Measurements from ENCODE around the gene SEC14L3.

Gene SEC14L3

GRCh38 chr22:30447656-30448055 is 24.2 kb downstream of the SEC14L3 start:
- no peak for TF ChIP-seq CTCF (IDR thresholded peaks at IDR 0.05; ENCODE audit: insufficient read depth, low read depth, low read length, missing control alignments)
- no peak for DNase-seq (ENCODE audit: low read depth)
- no peak overlapping the region for H3K4me3 ChIP-seq (ENCODE audit: low read depth, low read length)

GRCh38 chr22:30445438-30446145 is 26.2 kb downstream of the SEC14L3 start:
- no peak for TF ChIP-seq CTCF (IDR thresholded peaks at IDR 0.05; ENCODE audit: insufficient read depth, low read depth, low read length, missing control alignments)
- H3K4me3 ChIP-seq (ENCODE audit: low read depth, low read length): no peak overlapping the region
- no peak for DNase-seq (ENCODE audit: low read depth)

DNA sequence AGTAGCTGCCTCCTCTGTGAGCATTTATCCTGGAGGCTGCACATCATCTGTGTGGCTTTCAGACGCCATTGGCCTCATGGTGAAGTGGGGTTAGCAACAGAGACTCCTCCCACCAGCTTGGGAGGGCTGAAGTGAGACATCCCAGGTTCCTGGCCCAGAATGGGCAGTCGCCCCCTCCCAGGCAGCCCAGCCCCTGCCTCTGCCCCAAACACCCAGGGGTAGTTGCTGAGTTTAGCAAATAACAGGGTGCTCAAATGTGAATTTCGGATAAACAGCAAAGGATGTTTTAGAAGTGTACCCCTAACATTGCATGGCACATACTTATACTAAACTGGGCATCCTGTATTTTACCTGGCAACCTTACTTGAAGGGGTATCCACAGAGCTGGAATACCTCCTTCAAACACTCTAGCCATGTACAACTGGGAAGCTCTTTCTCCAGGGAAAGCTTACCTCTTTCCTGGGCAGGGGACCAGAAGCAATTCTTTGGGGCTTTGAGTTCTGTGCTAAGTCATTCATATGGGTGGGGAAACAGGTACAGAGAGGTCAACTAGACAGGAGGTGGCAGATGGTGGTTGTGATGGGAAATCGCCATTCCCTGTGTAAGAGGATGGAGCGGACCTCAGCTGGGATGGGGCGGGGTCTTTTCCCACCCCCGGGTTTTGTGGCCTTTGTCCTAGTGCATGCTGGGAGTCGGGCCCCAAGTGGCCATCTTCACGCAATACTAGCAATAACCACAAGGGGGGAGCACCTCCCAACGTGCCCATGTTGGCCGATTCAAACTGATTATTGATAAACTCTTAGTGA is 27.0 kb downstream of the SEC14L3 start:
- TF ChIP-seq CTCF (IDR thresholded peaks at IDR 0.05; ENCODE audit: insufficient read depth, low read depth, low read length, missing control alignments): peak; percentile 76
- DNase-seq (ENCODE audit: low read depth): peak; percentile 75
- H3K4me3 ChIP-seq (ENCODE audit: low read depth, low read length): no peak overlapping the region

GRCh38 chr22:30441088-30441487 is 30.7 kb downstream of the SEC14L3 start:
- no peak overlapping the region for H3K4me3 ChIP-seq (ENCODE audit: low read depth, low read length)
- no peak for DNase-seq (ENCODE audit: low read depth)
- TF ChIP-seq CTCF (IDR thresholded peaks at IDR 0.05; ENCODE audit: insufficient read depth, low read depth, low read length, missing control alignments): no peak

GRCh38 chr22:30439836-30440235 is 32.0 kb downstream of the SEC14L3 start:
- no peak for TF ChIP-seq CTCF (IDR thresholded peaks at IDR 0.05; ENCODE audit: insufficient read depth, low read depth, low read length, missing control alignments)
- H3K4me3 ChIP-seq (ENCODE audit: low read depth, low read length): no peak overlapping the region
- DNase-seq (ENCODE audit: low read depth): no peak

GRCh38 chr22:30439226-30439625 is 32.6 kb downstream of the SEC14L3 start:
- DNase-seq (ENCODE audit: low read depth): no peak
- H3K4me3 ChIP-seq (ENCODE audit: low read depth, low read length): no peak overlapping the region
- no peak for TF ChIP-seq CTCF (IDR thresholded peaks at IDR 0.05; ENCODE audit: insufficient read depth, low read depth, low read length, missing control alignments)

Measured in GM12865 (cell line).